GM19238 (cell line): ENCODE measurements around the gene PDP2.

Experiments used
- DNase-seq: peaks from one replicate; pipeline ENCODE4 v3.0.0; 2011; ENCODE audit warnings: low spot score; ENCODE audit not compliant: insufficient read length

The PDP2 gene

DNA sequence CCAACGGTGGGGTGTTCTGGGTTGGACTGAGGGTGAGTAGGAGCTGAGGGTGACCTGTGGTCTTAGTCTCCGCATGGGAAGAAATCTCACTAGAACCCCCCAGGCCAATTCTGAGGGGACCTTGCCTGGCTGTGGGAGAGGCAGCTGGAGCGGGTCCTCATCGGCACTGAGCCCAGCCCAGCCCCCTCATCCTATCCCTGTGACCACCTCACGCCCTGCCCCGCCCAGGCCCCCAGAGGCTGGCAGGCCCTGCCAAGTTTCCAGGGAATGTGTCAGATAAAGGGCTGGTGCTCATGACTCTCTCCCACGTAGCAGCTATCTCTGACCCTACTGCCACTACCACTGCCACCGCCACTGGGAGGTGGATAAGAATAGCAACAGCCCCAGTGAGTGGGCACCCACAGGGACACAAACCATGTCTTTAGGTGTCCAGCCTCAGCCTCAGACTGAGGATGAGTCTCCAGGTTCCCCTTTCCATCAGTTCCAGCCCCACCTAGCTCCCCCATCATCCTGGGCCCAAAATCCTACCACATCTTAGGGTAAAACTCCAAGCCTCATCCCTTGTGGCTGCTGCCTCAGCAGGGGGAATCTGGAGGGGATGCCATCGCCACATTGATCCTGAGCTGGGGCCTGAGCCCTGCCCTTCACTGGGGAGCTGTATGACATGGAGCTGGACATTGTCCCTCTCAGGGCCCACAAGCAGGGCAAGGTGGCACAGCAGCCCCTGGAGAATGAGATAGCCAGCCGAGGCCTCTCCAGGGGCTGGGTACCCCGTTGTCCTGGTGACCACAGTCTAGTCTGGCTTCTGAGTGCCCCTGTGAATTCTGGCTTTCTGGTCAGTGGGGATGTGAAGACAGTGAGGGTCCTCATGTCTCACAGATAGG, 23.5 kb downstream of the PDP2 start:
- DNase-seq = no peak

DNA sequence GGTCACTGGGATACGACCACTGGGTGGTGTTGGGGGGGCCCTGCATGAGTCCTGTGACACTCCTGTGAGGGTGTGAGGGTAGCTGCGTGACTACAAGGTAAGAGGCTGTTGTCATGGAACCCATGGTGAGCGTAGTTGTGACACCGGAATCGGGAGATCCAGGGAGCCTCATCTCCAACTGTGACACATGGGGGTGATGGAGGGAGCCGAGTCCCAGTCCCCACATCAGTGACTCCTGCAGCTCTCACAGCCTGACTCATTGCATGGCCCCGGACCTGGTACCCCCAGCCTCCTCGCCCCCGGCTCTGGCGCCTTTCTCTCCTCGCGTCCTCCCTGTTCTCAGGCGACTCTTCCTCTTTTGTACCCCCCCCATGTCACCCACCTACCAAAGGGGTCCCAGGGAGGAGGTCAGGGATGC, 24.1 kb downstream of the PDP2 start:
- peak; percentile 2 for DNase-seq

DNA sequence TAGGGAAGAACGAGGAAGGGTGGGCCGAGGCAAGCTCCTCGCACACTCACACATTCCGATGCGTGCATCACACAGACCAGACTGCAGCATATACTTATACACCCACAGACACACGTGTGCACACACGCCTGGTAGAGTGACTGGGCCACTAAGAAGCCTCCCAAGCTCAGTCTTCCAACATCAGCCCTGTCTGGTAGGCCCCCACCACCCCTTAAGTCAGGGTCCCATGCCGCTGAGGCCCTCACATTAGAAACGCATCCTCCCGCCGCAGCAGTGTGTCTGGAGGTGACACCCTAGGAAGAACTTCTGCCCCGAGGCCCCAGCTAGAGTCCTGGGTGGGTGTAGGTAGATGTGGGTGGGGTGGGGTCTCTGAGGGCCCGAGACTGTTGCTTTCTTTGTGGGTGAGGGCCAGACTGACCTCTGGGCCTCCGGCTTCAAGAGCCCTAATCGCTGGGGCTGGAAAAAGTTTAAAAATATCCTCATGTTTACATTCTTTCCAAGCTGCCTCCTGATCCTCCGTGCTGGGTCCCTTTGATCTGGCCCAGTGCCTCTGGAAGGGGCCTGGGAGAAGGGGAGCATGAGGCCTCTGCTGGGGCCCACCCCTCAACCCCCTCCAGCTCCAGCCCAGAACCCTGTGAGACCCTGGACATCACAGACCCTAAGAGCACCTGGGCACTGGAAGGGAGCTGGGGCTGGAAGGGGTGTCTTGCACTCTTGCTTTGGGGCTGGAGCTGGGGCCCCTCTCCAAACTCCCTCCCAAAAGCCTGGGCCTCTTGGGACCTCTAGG, 24.7 kb downstream of the PDP2 start:
- DNase-seq = no peak

DNA sequence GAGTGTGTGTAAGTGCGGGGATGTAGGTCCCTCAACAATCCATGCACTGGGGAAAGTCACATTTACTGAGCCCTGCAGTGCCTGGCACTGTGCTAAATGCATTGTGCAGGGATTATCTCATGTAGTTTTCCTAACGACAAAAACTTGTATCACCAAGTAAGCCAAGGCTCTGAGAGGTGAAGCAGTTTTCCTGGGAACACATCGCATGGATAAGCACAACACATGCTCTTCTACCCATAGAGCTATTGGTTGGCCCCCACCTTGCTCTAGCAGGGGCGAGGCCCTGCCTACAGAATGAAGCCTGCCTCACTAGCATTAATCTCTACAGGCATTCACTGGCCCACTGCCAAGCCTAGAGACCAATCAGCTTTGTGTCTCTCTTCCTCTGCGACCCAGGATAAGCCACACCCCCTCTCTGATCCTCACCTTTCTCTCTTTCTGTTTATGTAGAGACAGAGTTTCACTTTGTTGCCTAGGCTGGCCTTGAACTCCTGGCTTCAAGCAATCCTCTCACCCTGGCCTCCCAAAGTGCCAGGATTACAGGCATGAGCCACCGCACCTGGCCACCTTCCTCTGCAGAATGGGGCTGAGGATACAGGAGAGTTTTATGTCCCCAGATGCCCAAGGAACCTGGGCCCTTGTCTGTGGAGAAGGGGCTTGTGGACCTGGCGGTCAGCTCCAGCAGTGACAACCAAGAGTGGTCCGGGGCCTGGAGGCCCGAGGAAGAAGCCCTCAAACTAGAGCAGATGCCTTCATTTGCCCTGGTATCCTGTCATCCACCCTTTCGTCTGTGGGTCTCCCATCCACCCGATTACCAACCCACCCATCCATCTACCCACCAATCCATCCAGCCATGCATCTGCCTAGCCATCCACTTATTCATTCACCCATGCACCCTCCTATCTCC, 25.6 kb downstream of the PDP2 start:
- peak; percentile 0 for DNase-seq

DNA sequence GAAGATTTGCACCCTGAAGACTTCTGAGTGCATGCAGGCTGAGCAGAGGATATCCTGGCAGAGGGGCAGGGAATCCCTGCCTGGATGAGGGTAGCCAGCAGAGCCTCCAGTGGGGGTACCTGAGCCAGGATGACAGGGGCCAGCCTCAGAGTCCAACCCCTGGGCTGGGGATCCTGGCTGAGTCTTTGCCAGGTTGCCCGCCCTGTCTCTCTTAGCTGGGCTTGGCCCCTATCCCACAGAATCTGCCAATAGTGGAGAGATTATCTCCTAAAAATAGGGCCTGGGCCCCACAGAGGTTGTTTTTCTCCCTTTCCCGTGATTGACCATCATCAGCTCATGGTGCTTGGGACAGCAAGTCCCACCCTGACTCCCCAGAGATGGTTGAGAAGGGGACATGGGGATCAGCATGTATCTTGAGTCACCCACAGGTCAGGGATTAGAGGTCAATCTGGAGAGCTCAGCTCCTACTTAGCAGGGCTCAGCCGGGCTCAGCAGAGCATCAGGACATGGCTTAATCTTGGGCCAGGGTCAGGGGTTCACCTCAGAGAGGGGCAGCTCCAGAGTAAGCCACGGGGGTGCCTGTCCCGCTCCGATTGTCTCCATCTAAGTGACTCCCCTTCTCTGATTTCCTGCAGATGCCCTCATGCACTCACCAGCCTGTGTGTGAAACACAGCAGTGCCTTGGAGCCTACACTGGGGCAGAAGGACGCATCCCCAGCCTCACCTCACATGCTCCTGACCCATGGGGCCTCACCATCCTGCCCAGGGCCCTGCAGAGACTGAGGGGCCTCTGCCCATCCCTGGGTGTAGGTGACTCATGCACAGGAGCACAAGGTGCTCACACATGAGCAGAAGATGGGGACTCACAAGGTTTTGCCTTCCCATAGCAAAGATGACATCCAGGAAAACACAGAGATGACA, 26.9 kb downstream of the PDP2 start:
- no peak for DNase-seq

DNA sequence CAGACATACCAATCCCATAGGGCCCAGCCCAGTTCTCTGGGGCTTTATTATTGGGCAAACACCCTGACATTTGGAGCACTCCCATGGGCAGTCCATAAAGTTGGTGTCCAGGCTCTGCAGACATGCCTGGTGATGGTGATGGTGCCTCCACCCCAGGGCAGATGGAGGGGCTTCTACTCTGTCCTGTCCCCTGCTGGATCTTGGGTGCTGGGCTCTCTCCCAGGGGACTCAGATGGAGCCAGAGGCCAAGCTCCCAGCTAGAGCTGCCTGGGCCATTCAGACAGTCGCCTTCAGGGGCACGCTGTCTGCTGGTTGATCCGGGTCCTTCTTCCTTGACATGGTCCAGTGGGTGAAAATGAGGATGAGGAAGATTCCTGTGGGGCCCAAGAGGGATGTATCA, 27.8 kb downstream of the PDP2 start:
- no peak for DNase-seq

DNA sequence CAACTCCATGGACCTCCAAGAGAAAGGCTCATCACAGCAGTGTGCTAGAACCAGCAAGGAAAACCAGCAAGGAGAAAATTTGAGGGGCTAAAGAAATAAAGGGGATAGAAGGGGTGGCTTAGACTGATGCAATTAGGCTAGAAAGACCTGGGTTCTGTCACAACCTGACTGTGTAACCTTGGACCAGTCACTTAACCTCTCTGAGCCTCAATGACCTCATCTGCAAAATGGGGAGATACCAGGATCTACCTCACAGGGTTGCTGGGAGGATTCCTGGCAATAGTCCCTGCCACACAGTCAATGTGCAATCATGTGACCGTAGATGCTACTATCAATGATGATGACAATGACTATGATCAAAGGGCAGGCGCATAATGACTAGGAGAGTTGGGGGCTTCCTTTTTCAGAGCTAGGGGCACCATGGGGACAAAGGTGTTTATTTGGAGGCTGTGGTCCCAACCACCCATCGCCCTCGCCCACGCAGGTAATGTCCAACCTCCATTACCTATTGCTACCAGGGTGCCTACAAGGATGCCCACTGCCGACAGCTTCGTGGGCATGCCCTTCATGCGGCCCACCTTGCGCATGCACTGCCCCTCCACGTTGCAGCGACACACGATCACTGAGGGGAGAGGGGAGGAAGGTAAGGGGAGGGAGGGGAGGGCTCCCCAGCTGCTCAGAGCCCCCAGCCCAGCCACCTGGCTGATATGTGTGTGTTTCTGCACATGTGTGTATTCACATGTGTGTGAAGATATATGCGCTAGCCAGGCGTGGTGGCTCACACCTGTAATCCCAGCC, 28.6 kb downstream of the PDP2 start:
- DNase-seq = no peak

DNA sequence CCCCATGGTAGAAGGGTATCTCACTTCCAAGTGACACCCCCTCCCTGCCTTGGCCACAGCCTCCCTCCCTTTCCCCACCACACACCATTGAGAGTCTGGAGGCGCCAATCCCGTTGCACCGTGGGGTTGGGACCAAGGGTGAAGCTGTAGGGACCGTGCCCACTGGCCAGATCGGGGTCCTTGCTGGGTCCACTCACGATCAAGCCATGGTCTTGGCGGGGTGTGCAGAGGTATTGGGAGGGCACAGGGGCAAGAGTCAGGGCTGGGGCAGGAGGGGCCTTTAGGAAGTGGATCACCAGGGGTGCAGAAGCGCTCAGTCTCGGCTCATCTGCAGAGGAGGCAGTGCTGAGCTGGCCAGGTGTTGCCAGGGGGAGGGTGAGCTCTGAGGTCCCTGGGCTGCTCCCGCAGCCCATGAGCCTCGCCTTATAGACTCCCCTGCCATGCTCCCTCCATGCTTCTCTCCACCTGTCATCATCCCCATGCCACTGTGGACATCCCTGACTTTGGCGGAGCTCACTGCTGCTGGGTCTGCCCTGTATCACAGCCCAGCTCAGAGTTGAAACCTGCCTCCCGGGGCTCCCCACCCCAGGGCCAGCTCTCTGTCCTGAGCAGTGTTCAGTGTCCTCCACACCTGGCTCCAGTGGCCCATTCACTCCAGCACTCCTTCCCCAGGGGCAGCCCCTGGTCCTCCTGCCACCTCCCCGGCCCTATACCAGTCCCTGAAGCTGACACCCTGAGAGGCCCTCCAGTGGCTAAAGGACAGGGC, 30.0 kb downstream of the PDP2 start:
- DNase-seq = no peak

DNA sequence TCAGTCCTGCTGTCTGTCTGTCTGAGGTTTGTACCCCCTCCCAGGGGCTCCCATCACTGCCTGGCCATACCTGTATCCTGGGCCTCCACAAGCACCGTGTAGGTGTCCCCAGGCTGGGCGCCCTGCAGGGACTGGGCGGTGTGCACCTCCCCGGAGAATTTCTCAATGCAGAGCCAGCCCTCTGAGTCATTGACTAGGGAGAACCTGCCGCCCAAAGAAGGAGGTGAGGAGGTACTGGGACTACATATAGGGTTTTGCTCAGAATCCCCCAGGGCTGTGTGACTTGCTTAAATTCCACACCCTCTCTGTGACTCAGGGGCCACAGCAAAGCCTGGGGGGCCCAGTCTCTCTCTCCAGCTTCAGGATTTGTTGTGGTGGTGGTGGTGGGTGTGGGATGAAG, 30.8 kb downstream of the PDP2 start:
- no peak for DNase-seq

DNA sequence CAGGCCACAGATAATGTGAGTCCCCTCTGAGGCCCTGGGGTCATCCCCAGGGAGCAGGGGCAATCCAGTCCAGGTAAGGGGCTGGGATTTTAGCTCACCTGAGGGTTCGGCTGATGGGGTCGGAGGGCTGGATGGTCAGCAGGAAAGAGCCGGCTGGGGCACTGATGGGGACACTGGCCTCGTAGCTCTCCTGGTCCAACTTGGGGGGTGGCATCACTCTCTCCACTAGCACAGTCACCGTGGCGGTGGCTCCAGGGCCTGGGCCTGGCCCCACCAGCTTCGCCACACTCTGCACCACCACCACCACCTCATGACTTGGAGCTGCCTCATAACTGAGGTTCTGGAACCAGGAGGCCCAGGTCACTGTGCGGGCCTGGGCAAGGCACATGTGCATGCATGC, 31.5 kb downstream of the PDP2 start:
- no peak for DNase-seq

DNA sequence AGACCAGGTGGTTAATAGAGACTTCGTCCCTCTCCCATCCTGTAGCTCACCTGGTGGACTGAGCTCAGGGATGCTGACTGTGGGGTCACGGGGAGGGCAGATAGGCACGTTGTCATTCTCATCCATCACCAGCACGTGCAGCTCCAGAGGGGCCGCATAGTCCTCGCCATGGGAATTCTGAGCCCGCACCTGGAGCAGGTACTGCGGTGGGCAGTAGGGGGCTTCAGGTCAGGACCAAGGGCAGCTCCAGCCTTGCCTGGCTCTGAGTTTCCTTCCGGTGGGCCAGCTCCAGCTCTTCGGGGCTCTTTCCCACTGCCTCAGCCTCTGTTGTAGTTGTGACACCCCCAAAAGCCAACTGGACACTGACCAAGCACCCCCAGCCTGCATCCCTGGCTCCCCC, 32.8 kb downstream of the PDP2 start:
- DNase-seq = no peak

DNA sequence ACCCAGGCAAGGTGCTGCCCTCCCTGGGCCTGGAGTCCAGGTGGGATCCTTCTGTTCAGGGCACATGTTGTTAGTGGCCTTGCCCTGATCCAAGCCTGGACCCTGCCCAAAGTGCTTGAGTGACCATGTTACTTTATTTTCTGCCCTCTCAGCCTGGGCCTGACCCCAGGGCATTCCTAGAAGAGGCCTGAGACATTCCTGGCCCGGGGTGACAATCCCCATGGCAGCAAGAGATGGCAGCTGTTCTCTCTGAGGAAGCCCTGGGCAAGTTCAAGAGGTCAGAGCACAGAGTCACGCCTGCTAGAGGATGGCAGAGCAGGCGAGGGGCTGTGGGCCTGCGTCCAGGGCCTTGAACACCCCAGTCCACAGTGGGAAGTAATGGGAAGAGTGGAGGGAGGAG, 33.4 kb downstream of the PDP2 start:
- no peak for DNase-seq

DNA sequence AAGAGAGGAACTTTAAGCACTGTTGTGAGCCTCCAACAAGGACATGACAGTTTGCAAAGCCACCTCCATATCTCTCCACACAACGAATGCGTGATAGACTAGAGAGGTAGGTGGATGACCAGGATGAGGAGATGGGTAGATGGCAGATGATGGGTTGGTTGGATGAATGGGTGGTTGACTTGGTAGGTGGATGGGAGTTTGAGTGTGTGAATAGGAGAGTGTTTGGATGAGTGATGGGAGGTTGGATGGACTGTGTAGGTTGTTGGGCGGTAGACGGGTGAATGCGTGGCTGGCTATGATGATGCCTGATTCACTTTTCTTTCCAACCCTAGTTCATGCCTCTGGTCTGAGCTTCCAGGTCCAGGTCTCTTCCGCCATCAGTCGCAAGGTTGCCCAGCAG, 34.2 kb downstream of the PDP2 start:
- DNase-seq = no peak

DNA sequence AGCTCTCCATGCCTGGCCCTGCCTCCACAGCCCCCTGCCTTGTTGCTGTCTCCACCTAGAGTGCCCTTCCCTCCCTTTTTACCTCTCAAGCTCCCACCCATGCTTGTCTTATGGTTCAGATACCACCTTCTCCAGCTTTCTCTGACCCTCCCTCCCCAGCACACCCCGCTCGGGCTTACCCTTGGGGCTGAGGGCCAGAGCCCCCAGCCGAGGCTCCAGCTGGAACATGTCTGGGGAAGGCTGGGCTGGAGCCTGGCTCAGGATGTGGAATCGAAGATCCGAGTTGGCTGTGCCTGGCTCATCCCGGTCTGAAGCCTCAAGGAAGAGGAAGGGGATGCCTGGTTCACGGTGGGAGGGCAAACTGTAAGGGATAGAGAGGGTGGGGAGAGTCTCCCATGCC, 34.7 kb downstream of the PDP2 start:
- no peak for DNase-seq

DNA sequence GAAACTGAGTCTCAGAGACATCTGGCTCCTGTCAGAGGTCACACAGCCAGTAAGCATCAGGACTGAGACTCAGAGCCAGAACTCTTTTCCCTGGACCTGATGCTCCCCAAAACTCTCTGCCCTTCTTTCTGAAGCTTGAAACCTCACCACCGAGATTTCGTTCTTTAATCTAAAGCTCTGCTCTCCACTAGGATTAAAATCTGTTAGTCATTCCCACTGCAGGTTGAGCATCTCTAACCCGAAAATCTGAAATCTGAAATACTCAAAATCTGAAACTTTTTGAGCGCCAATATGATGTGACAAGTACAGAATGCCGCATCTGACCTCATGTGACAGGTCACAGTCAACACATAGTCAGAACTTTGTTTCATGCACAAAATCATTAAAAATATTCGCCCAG, 36.2 kb downstream of the PDP2 start:
- DNase-seq = no peak

DNA sequence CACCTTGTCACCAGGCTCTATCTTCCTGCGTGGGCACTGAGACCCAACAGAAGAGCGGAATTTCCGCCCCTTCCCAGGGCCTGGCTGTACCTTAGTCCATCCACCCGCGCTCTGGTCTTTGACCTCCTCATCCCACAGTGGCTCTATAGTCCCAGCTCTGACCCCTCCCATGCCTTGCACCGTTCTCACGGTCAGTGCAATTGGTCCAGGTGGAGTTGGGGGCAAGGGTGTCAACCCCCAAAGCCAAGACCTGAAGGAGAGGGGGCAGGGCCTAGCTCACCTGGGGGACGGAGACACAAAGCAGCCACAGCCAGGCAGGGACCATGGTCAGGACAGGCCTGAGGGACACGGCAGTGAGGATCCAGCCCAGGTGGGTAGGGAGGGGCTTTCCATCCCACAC, 37.4 kb downstream of the PDP2 start:
- DNase-seq = no peak

DNA sequence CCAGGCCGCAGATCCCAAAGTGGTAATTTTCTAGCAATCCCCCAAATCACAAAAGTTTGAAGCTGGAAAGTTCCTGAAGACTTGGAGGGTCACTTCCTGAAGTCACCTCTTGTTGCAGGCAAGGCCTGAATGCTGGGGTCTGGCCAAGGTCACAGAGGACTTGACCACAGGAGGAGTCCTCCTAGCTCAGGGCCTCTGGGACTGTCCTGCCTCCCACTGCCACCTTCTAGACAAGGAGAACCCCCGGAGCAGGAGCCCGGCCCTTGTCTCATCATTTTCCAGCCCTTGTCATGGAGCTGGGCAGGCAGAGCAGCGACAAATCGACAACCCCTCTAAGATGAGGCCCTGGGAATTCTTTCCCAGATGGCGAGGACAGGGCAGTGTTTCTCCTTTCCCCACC, 38.0 kb downstream of the PDP2 start:
- no peak for DNase-seq

DNA sequence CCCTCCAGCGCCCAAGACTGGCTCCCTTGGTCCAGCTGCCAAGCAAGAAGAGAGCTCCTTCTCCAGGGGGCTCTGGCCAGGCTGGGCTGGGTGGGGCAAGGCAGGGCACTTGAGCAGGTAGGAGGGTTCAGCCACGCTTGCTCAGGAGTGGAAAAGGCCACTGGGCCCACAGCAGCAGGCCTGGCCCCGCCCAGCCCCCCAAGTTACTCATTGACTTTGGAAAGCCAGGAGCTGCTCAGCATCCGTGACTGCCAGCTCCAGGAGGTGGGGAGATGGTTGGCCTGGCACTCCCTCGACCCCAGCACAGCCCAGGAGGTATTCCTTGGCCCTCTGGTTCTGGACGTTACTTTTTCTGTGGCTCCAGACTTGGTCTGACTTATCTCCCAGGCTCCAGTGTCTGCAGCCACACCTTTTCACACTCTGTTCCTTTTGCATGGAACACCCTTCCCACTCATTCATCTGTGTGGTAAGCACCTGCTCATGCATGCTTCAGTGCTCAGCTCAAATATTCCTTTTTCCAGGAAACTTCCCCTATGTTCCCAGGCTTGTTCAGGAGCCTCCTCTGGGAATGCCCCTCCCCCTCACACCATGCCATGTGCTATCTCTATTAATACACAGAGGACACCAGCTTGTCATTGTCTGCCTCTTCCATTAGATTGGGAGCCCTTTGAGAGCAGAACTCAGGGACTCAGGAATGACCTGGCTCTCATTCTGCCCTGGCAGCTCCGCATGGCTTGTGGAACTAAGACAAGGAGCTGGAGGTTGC, 38.7 kb downstream of the PDP2 start, which contains the start of gene CDH16:
CDH16 (minus strand) TSS at position 83 of the 766 bp plus-strand sequence. CDS start 820 bp downstream, outside the sequence.
- no peak for DNase-seq
